NCI-H1105 (cell line): ENCODE data around the gene ISY1.

Source experiments
- DNase-seq: peaks from one replicate; lab custom pipeline; 2025; lab: John Stamatoyannopoulos, UW

ISY1 gene

GRCh38 chr3:129087138-129087702 lies 73.6 kb downstream of the ISY1 start:
- DNase-seq = no peak

DNA sequence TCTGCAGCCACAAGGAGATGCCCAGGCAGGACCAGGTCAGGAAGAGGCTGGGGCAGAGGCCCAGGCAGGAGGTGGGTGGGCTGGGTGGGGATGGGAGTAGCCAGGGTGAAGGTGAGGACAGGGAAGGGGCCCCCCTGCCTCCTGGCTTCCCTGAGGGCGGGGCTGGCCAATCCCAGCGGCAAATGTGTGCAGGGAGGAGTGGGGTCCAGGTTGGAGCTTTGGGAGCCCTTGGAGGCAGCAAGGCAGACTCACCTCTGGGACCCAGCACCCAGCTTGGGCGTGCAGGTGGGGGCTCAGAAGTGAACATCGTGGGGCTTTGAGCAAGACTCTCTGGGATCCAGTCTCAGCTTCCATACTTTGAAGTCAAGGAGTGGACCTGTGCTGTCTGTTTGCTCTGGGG lies 75.0 kb downstream of the ISY1 start:
- DNase-seq = no peak

DNA sequence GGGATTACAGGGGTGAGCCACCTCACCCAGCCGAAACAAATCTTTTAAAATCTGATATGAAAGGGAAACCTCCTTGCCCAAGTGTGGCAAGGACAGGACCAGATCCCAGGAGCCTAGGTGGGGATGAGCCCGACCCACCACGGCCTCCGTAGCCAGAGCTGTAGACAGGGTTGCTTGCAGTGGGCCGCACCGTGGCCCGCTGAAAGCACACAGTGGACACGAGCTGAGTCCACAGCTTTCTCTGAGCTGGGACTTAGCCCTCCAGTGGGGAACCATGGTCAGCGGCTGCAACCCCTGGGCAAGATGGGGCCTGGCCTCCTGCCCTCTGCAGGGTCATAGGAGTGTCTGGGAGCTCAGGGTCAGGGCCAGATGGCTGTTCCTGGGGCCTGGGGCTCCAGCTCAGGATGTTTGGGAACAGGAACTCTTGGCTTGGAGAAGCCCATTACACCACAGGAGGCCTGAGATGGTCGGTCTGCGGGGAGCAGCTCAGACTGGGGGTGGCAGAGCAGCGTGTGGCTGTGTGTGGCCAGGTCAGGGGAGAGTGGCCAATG lies 75.6 kb downstream of the ISY1 start:
- DNase-seq = no peak

GRCh38 chr3:129084501-129084900 lies 76.4 kb downstream of the ISY1 start:
- no peak for DNase-seq

DNA sequence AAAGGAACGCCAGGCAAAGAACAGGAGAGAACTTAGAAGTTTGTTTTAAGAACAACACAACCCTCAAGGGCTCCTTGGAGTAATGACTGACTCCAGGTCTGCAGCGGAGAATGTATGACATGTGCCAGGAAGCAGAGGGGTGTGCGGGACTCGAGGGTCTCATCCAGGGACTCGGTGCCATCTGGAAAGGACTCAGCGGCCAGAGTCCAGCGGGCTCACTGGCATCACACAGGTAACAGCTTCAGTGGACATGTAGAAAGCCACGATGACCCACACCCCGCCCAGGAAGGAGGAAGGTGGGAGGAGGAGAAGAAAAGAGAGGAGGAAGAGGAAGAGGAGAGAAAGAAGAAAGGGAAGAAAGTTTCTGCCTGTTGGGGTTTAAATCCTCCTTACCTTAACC lies 78.8 kb downstream of the ISY1 start:
- no peak for DNase-seq

DNA sequence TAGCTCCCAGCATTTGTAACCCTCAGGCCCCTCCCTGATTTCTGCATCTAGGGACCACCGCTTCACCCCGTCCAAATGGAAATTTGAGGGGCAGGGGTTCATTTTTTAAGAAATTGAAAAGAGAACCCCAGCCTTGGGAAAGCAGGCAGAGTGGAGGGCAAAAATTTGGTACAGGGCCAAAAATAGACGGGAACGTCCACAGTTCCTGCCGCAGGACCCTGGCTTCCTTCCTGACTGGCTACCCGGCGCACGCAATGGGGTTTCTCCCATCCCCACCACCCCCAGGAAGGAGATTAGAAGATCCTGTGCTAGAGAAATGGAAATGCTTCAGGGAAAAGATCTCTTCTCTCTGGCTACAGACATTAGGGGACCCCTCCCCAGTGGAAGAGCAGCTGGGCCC lies 79.4 kb downstream of the ISY1 start:
- DNase-seq = no peak

GRCh38 chr3:129078510-129078909 lies 82.4 kb downstream of the ISY1 start:
- no peak for DNase-seq
